ENCODE results near the gene TRIM69.

The TRIM69 gene

DNA sequence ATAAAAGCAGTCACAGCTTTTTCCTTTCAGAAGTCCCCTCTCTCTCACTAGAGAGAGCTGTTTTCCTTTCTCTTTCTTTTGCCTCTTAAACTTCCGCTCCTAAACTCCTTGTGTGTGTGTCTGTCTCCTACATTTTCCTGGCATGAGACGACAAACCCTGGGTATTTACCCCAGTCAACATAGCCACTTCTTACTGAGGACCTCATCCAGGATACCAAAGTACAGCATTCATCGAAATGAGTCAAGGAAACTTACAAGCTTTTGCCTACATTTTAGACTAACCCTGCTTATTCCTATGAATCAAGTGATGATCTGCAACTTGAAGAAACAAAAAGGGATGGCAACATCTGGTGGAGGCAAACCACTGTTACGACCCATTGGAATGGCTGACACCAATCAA lies 41.9 kb upstream of the TRIM69 start:
- H3K9me3 ChIP-seq (ENCODE audit: control insufficient read depth, insufficient read depth, low read length), result no peaks in the 10 kb centered on the region
- H3K79me2 ChIP-seq (ENCODE audit: control insufficient read depth, low read length), result no peaks in the 10 kb centered on the region
- no peaks in the 10 kb centered on the region for H3K27me3 ChIP-seq (ENCODE audit: control insufficient read depth, low read length)
- no peak overlapping the region for H3K4me3 ChIP-seq (ENCODE audit: low read length)
- H3K4me2 ChIP-seq (ENCODE audit: low read length), result no peak overlapping the region
- no peaks in the 10 kb centered on the region for H3K36me3 ChIP-seq (ENCODE audit: control insufficient read depth, low read length)
- no peaks in the 10 kb centered on the region for H3F3A ChIP-seq (ENCODE audit: control insufficient read depth, insufficient read depth)
- TF ChIP-seq CTCF (IDR thresholded peaks at IDR 0.05; ENCODE audit: low read depth, low read length, poor library complexity, severe bottlenecking) (no peak), EZH2phosphoT487 (IDR thresholded peaks at IDR 0.05; ENCODE audit: borderline replicate concordance, low read length) (no peak)
- peaks cover 8% of the 10 kb centered on the region; the same call in 1 of the 2 replicates for H3K4me1 ChIP-seq (ENCODE audit: control insufficient read depth, low read length)
- no peaks in the 10 kb centered on the region for H3K9me2 ChIP-seq (replicated peaks; ENCODE audit: control insufficient read depth, low read length)
- no peaks in the 10 kb centered on the region for H4K20me1 ChIP-seq (ENCODE audit: control insufficient read depth, insufficient read depth, low read depth, low read length)
- H3K27ac ChIP-seq (ENCODE audit: low read depth, low read length), result no peak overlapping the region

DNA sequence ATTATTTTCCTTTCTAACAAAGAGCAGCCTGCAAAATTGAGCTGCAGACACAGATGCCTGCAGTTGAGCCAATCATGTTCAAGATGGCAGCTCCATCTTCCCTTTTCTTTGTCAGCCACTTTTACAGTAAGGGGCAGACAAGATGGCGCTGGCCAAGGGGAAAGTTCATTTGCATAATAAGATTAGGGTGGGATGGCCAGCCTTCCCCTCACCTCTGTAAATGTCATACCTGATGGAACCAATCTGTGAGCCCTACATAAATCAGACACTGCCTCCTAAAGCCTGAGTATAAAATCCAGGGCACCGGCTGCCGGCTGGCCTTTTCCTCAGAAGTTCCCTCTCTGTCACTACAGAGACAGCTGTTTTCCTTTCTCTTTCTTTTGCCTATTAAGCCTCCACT lies 41.0 kb upstream of the TRIM69 start:
- Histone ChIP-seq H3K9me3 (ENCODE audit: control insufficient read depth, insufficient read depth, low read length) (no peaks in the 10 kb centered on the region), H3K4me1 (ENCODE audit: control insufficient read depth, low read length) (peaks cover 8% of the 10 kb centered on the region; the same call in 1 of the 2 replicates), H3K4me2 (ENCODE audit: low read length) (no peak overlapping the region), H4K20me1 (ENCODE audit: control insufficient read depth, insufficient read depth, low read depth, low read length) (no peaks in the 10 kb centered on the region), H3K36me3 (ENCODE audit: control insufficient read depth, low read length) (no peaks in the 10 kb centered on the region), H3K9me2 (replicated peaks; ENCODE audit: control insufficient read depth, low read length) (no peaks in the 10 kb centered on the region), H3K27me3 (ENCODE audit: control insufficient read depth, low read length) (no peaks in the 10 kb centered on the region), H3F3A (ENCODE audit: control insufficient read depth, insufficient read depth) (no peaks in the 10 kb centered on the region), H3K79me2 (ENCODE audit: control insufficient read depth, low read length) (no peaks in the 10 kb centered on the region), H3K4me3 (ENCODE audit: low read length) (no peak overlapping the region), H3K27ac (ENCODE audit: low read depth, low read length) (no peak overlapping the region)
- TF ChIP-seq CTCF (IDR thresholded peaks at IDR 0.05; ENCODE audit: low read depth, low read length, poor library complexity, severe bottlenecking) (no peak), EZH2phosphoT487 (IDR thresholded peaks at IDR 0.05; ENCODE audit: borderline replicate concordance, low read length) (no peak)

DNA sequence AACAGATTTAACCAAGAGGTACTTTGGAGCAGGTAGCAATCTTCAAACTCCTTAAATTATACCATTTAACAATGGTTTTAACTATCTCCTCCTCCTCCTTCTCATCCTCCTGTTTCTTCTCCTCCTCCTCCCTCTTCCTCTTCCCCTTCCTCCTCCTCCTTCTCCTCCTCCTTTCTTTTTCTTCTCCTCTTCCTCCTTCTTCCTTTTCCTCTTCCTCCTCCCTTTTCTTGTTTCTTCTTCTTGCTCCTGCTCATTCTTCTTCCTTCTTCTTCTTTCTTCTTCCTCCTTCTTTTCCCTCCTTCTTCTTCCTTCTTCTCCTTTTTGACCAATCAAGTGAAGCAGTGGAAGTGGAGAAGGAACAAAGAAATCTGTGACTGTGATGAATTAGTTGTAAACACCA lies 39.3 kb upstream of the TRIM69 start:
- Histone ChIP-seq H3F3A (ENCODE audit: control insufficient read depth, insufficient read depth) (no peaks in the 10 kb centered on the region), H3K4me3 (ENCODE audit: low read length) (no peak overlapping the region), H3K79me2 (ENCODE audit: control insufficient read depth, low read length) (no peaks in the 10 kb centered on the region), H4K20me1 (ENCODE audit: control insufficient read depth, insufficient read depth, low read depth, low read length) (no peaks in the 10 kb centered on the region), H3K4me1 (ENCODE audit: control insufficient read depth, low read length) (peaks cover 8% of the 10 kb centered on the region; the same call in 1 of the 2 replicates), H3K4me2 (ENCODE audit: low read length) (no peak overlapping the region), H3K27ac (ENCODE audit: low read depth, low read length) (no peak overlapping the region), H3K9me2 (replicated peaks; ENCODE audit: control insufficient read depth, low read length) (no peaks in the 10 kb centered on the region), H3K27me3 (ENCODE audit: control insufficient read depth, low read length) (no peaks in the 10 kb centered on the region), H3K9me3 (ENCODE audit: control insufficient read depth, insufficient read depth, low read length) (no peaks in the 10 kb centered on the region), H3K36me3 (ENCODE audit: control insufficient read depth, low read length) (no peaks in the 10 kb centered on the region)
- no peak for TF ChIP-seq CTCF (IDR thresholded peaks at IDR 0.05; ENCODE audit: low read depth, low read length, poor library complexity, severe bottlenecking)
- TF ChIP-seq EZH2phosphoT487 (IDR thresholded peaks at IDR 0.05; ENCODE audit: borderline replicate concordance, low read length), result no peak

Measured in DOHH2 (cell line).